Keratinocyte (primary cell): ENCODE results near the gene WT1. TPM values are rescaled to one million over a fixed set of nuclear protein-coding genes. Genes with fewer than 3 reads are reported as not detected.

Experiments used
- DNase-seq: peaks from one replicate; pipeline ENCODE4 v3.0.0-alpha.2; 2011; ENCODE audit warnings: low read depth, missing footprints, low spot score
- FAIRE-seq: peaks from 2 replicates; lab custom pipeline; 2011; peaks lifted over from hg19 to GRCh38; lab: Jason Lieb, UNC
- H2AFZ ChIP-seq: 2 replicates; pipeline ENCODE4 v1.6.0; 2012; ENCODE audit warnings: low read length, control low read depth, inconsistent platforms; ENCODE audit not compliant: control insufficient read depth
- H3K27ac ChIP-seq: 2 replicates; pipeline ENCODE4 v1.5.1; 2011; ENCODE audit warnings: low read length; ENCODE audit not compliant: control insufficient read depth, insufficient read depth
- H3K27me3 ChIP-seq: 3 replicates; pipeline ENCODE4 v1.6.0; 2011; ENCODE audit warnings: low read length; ENCODE audit not compliant: control insufficient read depth, insufficient read depth; ENCODE audit errors: extremely low read depth
- H3K36me3 ChIP-seq, 2 experiments: 2 replicates in 1 of 2; 3 replicates in 1 of 2; pipeline ENCODE4 v1.5.1; 2011; ENCODE audit warnings: low read length in 2 of 2, mild to moderate bottlenecking in 1 of 2; ENCODE audit not compliant: control insufficient read depth in 2 of 2, insufficient read depth in 2 of 2; ENCODE audit errors: extremely low read depth in 1 of 2
- H3K4me1 ChIP-seq: 3 replicates; pipeline ENCODE4 v1.5.1; 2011; ENCODE audit warnings: low read length; ENCODE audit not compliant: control insufficient read depth, insufficient read depth; ENCODE audit errors: extremely low read depth
- H3K4me2 ChIP-seq: 3 replicates; pipeline ENCODE4 v1.6.0; 2011; ENCODE audit warnings: low read depth, low read length; ENCODE audit not compliant: control insufficient read depth, insufficient read depth; ENCODE audit errors: extremely low read depth
- H3K4me3 ChIP-seq, 3 experiments: fragments of 200-600 bp in 1 of 3; sonication (generic) in 1 of 3; 2 replicates in 2 of 3; 3 replicates in 1 of 3; pipeline ENCODE4 v1.5.1; 2011 to 2016; ENCODE audit warnings: low read length in 3 of 3, mild to moderate bottlenecking in 3 of 3, control low read depth in 2 of 3, inconsistent platforms in 1 of 3, low read depth in 1 of 3, mixed read lengths in 1 of 3, mixed run types in 1 of 3, moderate library complexity in 1 of 3; ENCODE audit not compliant: control insufficient read depth in 2 of 3, insufficient read depth in 2 of 3; ENCODE audit errors: extremely low read depth in 1 of 3
- H3K79me2 ChIP-seq: 2 replicates; pipeline ENCODE4 v1.6.0; 2012; ENCODE audit warnings: low read length; ENCODE audit not compliant: control insufficient read depth, insufficient read depth
- H3K9ac ChIP-seq: 3 replicates; pipeline ENCODE4 v1.6.0; 2011; ENCODE audit warnings: low read length; ENCODE audit not compliant: control insufficient read depth, insufficient read depth; ENCODE audit errors: extremely low read depth
- H3K9me1 ChIP-seq: 3 replicates; pipeline ENCODE4 v1.6.0; 2011; ENCODE audit warnings: low read length; ENCODE audit not compliant: control insufficient read depth, insufficient read depth; ENCODE audit errors: extremely low read depth
- H3K9me3 ChIP-seq: 2 replicates; pipeline ENCODE4 v1.5.1; 2012; ENCODE audit warnings: low read depth, low read length; ENCODE audit not compliant: control insufficient read depth
- H4K20me1 ChIP-seq: 3 replicates; pipeline ENCODE4 v1.6.0; 2011; ENCODE audit warnings: low read length; ENCODE audit not compliant: control insufficient read depth, insufficient read depth; ENCODE audit errors: extremely low read depth
- EZH2 ChIP-seq: IDR thresholded peaks from one replicate; pipeline ENCODE4 v1.6.1; 2012; ENCODE audit warnings: inconsistent platforms, mild to moderate bottlenecking, low read length, moderate library complexity
- dilution Hi-C: fragments of 300-500 bp; cut with MboI; formaldehyde crosslinking; loops from one replicate; pipeline ENCODE4 v1.7.0; 2020; ENCODE audit warnings: low sequenced_read_pairs; ENCODE audit not compliant: extremely low pct_ligation_motif_present
- polyA plus RNA-seq, 5 experiments: library from polyadenylated mRNA; depleted of rRNA in 3 of 5; stranded (reverse) in 3 of 5; stranded (forward) in 1 of 5; unstranded in 1 of 5; fragments of >200 nt; gene quantifications; 1 replicate in 1 of 5; 2 replicates in 3 of 5; 3 replicates in 1 of 5; pipeline versions ENCODE4 v1.2.1 to v1.2.3, GENCODE V29; 2011 to 2012; ENCODE audit warnings: missing spikeins in 2 of 5, low read depth in 1 of 5, low replicate concordance in 1 of 5
- TF ChIP-seq, protein P1 (sequence below), 3 experiments: IDR thresholded peaks in 1 of 3; conservative IDR thresholded peaks in 1 of 3; optimal IDR thresholded peaks in 1 of 3; 2 replicates in 2 of 3; 3 replicates in 1 of 3; pipeline versions ENCODE3 to v1.5.1; 2011; ENCODE audit warnings: low read length in 3 of 3, mild to moderate bottlenecking in 3 of 3, moderate library complexity in 2 of 3, control low read depth in 1 of 3, inconsistent platforms in 1 of 3; ENCODE audit not compliant: insufficient read depth in 2 of 3; ENCODE audit errors: extremely low read depth in 1 of 3

The WT1 gene
- polyA plus RNA-seq, 1 donor (not counting 4 experiments of a cell fraction or from before 2014, with no cell fraction given), result not detected

DNA sequence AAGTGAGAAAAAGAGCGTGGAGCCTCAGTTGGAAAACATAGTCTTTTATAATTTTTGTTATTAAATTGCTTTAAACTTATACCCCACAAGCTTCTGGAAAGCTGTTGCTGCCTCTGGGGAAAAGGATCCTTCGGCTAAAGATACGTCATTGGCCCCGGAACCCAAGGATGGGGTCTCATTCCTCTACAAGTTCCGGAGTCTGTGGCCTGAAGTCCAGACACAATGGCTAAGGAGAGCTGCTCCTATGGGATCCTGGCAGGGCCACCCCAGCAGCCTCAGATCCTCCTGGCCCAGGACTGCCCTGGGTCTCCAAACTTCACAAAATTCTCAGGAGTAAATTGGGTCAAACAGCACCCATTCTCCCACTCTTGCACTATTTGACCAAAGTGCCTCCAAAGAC lies 5.9 kb downstream of the WT1 start:
- DNase-seq, result no peak
- Histone ChIP-seq H3K9ac (no peak overlapping the region), H3K27ac (no peak overlapping the region), H4K20me1 (no peaks in the 10 kb centered on the region), H3K4me2 (no peak overlapping the region), H2AFZ (no peak overlapping the region), H3K27me3 (peaks cover 97% of the 10 kb centered on the region), H3K9me3 (no peaks in the 10 kb centered on the region), H3K79me2 (no peaks in the 10 kb centered on the region), H3K36me3 (no peaks in the 10 kb centered on the region), H3K4me3 (no peak overlapping the region), H3K9me1 (no peaks in the 10 kb centered on the region), H3K4me1 (no peaks in the 10 kb centered on the region)
- dilution Hi-C loops, result no loop called here
- TF ChIP-seq, protein P1, sequence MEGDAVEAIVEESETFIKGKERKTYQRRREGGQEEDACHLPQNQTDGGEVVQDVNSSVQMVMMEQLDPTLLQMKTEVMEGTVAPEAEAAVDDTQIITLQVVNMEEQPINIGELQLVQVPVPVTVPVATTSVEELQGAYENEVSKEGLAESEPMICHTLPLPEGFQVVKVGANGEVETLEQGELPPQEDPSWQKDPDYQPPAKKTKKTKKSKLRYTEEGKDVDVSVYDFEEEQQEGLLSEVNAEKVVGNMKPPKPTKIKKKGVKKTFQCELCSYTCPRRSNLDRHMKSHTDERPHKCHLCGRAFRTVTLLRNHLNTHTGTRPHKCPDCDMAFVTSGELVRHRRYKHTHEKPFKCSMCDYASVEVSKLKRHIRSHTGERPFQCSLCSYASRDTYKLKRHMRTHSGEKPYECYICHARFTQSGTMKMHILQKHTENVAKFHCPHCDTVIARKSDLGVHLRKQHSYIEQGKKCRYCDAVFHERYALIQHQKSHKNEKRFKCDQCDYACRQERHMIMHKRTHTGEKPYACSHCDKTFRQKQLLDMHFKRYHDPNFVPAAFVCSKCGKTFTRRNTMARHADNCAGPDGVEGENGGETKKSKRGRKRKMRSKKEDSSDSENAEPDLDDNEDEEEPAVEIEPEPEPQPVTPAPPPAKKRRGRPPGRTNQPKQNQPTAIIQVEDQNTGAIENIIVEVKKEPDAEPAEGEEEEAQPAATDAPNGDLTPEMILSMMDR (optimal IDR thresholded peaks at IDR 0.05 in 1 of 3, IDR thresholded peaks at IDR 0.05 in 1 of 3, conservative IDR thresholded peaks at IDR 0.05 in 1 of 3; ENCODE audit: extremely low read depth in 1 of 3, insufficient read depth in 2 of 3, low read length in 3 of 3), result no peak
- no peak for TF ChIP-seq EZH2
- no peak for FAIRE-seq

DNA sequence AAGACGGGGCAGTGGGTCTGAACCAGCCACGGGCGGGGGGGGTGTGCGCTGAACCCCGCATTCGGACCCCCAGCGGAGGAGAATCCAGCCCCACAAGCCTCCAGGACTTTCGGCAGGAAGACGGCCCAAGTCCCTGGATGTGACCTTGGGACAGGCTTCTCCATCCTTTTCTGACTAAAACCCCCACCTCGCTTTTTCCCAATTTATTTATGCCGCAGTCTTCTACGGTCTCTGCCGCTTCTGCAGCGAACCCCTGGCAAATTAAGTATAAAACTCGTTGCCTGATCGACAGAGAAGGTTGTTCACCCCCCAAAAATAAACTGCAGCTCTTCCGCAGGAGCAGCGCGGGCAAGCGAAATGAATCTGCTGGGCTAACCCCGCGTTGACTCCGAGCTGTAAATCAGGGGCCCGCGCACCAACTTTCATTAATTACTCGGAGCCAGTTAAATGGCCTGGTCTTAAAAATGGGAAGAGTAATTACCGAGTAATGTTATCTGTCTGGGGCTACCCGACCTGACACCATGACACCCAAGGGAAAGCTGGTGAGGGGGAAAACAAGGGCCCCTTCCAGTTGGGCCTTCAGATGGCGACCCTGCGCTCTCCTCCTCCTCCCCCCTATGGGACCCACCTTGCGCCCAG lies 6.6 kb downstream of the WT1 start:
- Histone ChIP-seq H3K9me1 (no peaks in the 10 kb centered on the region), H3K9me3 (no peaks in the 10 kb centered on the region), H3K4me3 (no peak overlapping the region), H3K4me1 (no peaks in the 10 kb centered on the region), H3K9ac (no peak overlapping the region), H3K27ac (no peak overlapping the region), H3K4me2 (no peak overlapping the region), H3K27me3 (peaks cover 92% of the 10 kb centered on the region), H3K79me2 (no peaks in the 10 kb centered on the region), H3K36me3 (no peaks in the 10 kb centered on the region), H4K20me1 (no peaks in the 10 kb centered on the region), H2AFZ (no peak overlapping the region)
- FAIRE-seq (no peak), DNase-seq (no peak)
- dilution Hi-C loops, result no loop called here
- TF ChIP-seq, protein P1 (optimal IDR thresholded peaks at IDR 0.05 in 1 of 3, IDR thresholded peaks at IDR 0.05 in 1 of 3, conservative IDR thresholded peaks at IDR 0.05 in 1 of 3; ENCODE audit: extremely low read depth in 1 of 3, insufficient read depth in 2 of 3, low read length in 3 of 3), result no peak
- no peak for TF ChIP-seq EZH2
